HepG2 (cell line): ENCODE measurements around the gene IHH. TPM values are rescaled to one million over a fixed set of nuclear protein-coding genes. Genes with fewer than 3 reads are reported as not detected.
A peak's percentile ranks its signal among the peaks of the same experiment; 100 is the strongest.

Source experiments
- ARID5B ChIP-seq: IDR thresholded peaks from 2 replicates; pipeline ENCODE4 v1.4.0; 2020; ENCODE audit warnings: mild to moderate bottlenecking, missing genetic modification reagents
- CREM ChIP-seq, 2 experiments: sonication (generic) in 1 of 2; formaldehyde crosslinking in 1 of 2; IDR thresholded peaks; 2 replicates each; pipeline versions ENCODE4 v1.4.0 to v1.6.1; 2016 to 2020; ENCODE audit warnings: antibody characterized with exemption in 1 of 2, mild to moderate bottlenecking in 1 of 2, missing genetic modification reagents in 1 of 2
- HIC2 ChIP-seq: sonication (generic); formaldehyde crosslinking; IDR thresholded peaks from 2 replicates; pipeline ENCODE4 v1.9.0; 2022; ENCODE audit warnings: low read depth, missing genetic modification reagents
- HOMEZ ChIP-seq: IDR thresholded peaks from 2 replicates; pipeline ENCODE4 v1.6.1; 2016; ENCODE audit warnings: low read depth
- HOXA7 ChIP-seq: sonication (generic); formaldehyde crosslinking; IDR thresholded peaks from 2 replicates; pipeline ENCODE4 v1.8.1; 2022; ENCODE audit warnings: mild to moderate bottlenecking, missing genetic modification reagents, moderate library complexity
- PAXIP1 ChIP-seq: sonication (generic); formaldehyde crosslinking; conservative IDR thresholded peaks from 2 replicates; pipeline ENCODE4 v1.4.0; 2020; ENCODE audit warnings: mild to moderate bottlenecking, missing genetic modification reagents, moderate library complexity
- PCBP2 ChIP-seq: fragments of 200-400 bp; formaldehyde crosslinking; optimal IDR thresholded peaks from 2 replicates; pipeline ENCODE3; 2018; ENCODE audit warnings: low read length, low read depth; ENCODE audit not compliant: poor library complexity, severe bottlenecking
- POLR2A ChIP-seq, 2 experiments: IDR thresholded peaks; 2 replicates each; pipeline ENCODE4 v1.6.1; 2011; ENCODE audit warnings: low read depth in 2 of 2, low read length in 2 of 2, mild to moderate bottlenecking in 1 of 2, moderate library complexity in 1 of 2; ENCODE audit not compliant: insufficient read depth in 1 of 2
- RCOR2 ChIP-seq: IDR thresholded peaks from 2 replicates; pipeline ENCODE4 v1.6.1; 2016; ENCODE audit warnings: missing biosample characterization, missing genetic modification reagents
- TCF7 ChIP-seq: sonication (generic); IDR thresholded peaks from 2 replicates; pipeline ENCODE4 v1.6.1; 2016; ENCODE audit warnings: antibody characterized with exemption, low read depth
- THAP11 ChIP-seq: IDR thresholded peaks from 2 replicates; pipeline ENCODE4 v1.6.1; 2016; ENCODE audit warnings: missing biosample characterization, missing genetic modification reagents
- XRCC5 ChIP-seq: fragments of 200-400 bp; formaldehyde crosslinking; optimal IDR thresholded peaks from 2 replicates; pipeline ENCODE3; 2017; ENCODE audit warnings: mild to moderate bottlenecking, low read length
- ZNF639 ChIP-seq: conservative IDR thresholded peaks from 2 replicates; pipeline ENCODE4 v1.6.1; 2018; ENCODE audit warnings: missing genetic modification reagents
- polyA plus RNA-seq, 8 experiments: library from polyadenylated mRNA; depleted of rRNA in 3 of 8; stranded (reverse) in 7 of 8; unstranded in 1 of 8; fragments of >200 nt; fragmentation: Illumina TruSeq in 4 of 8; extraction: Trizol in 4 of 8; gene quantifications; 2 replicates each; pipeline versions ENCODE4 v1.2.1 to v1.2.3, GENCODE V29; 2011 to 2016; ENCODE audit warnings: low read depth in 4 of 8, missing spikeins in 1 of 8, mixed read lengths in 1 of 8; ENCODE audit not compliant: insufficient read depth in 1 of 8
- total RNA-seq, 5 experiments: library from RNA; depleted of rRNA; stranded (reverse); fragments of >200 nt; fragmentation: Illumina TruSeq; extraction: Trizol; gene quantifications; 2 replicates each; pipeline ENCODE4 v1.2.3, GENCODE V29; 2016; ENCODE audit warnings: low read depth in 1 of 5
- TF ChIP-seq, protein P1 (sequence below): sonication (generic); formaldehyde crosslinking; IDR thresholded peaks from 2 replicates; pipeline ENCODE4 v1.8.1; 2023; ENCODE audit warnings: mild to moderate bottlenecking, moderate library complexity, missing genetic modification reagents

Gene IHH
- total and polyA plus RNA-seq, 2 of the 13 experiments (the other 11 are each of a cell fraction or from before 2014, with no cell fraction given) = 0.42 TPM; not detected in 1

DNA sequence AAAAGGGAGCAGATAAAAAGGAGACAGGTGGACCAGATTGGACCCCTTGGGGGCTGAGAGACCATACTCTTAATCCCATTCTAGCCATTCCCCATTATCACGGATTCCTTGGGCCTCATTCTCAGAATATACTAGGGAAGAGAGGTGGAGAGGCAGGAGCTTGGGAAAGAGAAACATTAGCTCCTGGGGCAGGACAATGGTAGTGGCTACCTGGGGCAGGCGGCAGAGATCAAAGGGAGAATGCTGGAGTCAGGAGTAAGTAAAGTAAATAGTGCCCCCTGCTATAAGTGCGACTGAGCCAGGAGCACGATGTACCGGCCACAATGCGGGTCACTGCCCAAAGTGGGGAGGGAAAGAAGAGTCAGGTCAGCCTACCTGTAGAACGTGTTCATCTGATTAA lies 20.4 kb upstream of the IHH start (continued):
- peak; percentile 77 for TF ChIP-seq HOMEZ (CRISPR knock-in tag)
- TF ChIP-seq ZNF639 (CRISPR knock-in tag) = no peak
- TF ChIP-seq TCF7 = peak; percentile 96
- peak; percentile 16 for TF ChIP-seq XRCC5
- TF ChIP-seq RCOR2 (CRISPR knock-in tag) = peak; percentile 82
- 0 out of 2 replicates have a peak, but pooled peaks have one; percentile 42 for TF ChIP-seq THAP11 (CRISPR knock-in tag)
- TF ChIP-seq PCBP2 = no peak
- peak; percentile 44; the same call in 1 of the 2 replicates for TF ChIP-seq CREM (IDR thresholded peaks at IDR 0.05)
- TF ChIP-seq CREM (CRISPR knock-in tag; IDR thresholded peaks at IDR 0.05) = no peak
- peak; percentile 45; the same call in 1 of the 2 replicates for TF ChIP-seq HIC2 (CRISPR knock-in tag)
- peak; percentile 79 for TF ChIP-seq PAXIP1
- no peak for TF ChIP-seq POLR2A (IDR thresholded peaks at IDR 0.05; ENCODE audit: insufficient read depth in 1 of 2, low read depth in 2 of 2, low read length in 2 of 2)
- TF ChIP-seq, protein P1, sequence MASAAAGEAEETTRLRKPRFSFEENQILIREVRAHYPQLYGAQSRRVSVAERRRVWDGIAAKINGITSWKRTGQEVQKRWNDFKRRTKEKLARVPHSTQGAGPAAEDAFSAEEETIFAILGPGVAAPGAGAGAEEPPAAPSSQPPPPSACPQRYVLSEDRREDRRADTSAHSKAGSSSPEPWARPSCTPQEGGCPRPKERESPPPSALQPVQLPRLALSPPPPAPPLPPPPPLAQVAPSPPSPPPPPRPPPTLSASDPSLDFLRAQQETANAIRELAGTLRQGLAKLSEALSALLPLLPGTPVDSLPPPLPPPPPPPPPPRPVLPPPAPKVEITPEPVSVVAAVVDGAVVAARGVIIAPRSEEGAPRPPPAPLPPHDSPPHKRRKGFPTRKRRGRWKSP (CRISPR knock-in tag) = peak; percentile 30; the same call in 1 of the 2 replicates
- TF ChIP-seq HOXA7 = no peak
- peak; percentile 91 for TF ChIP-seq ARID5B (CRISPR knock-in tag)
